WI38 (cell line): ENCODE data around the gene TCHP.

Source experiments
- H3K4me3 ChIP-seq: 2 replicates; pipeline ENCODE4 v1.5.1; 2011; ENCODE audit warnings: low read depth, mild to moderate bottlenecking, control low read depth, low read length
- TF ChIP-seq, protein P1 (sequence below): IDR thresholded peaks from 2 replicates; pipeline ENCODE4 v1.5.1; 2012; ENCODE audit warnings: low read depth, mild to moderate bottlenecking, control low read depth, low read length

The TCHP gene

DNA sequence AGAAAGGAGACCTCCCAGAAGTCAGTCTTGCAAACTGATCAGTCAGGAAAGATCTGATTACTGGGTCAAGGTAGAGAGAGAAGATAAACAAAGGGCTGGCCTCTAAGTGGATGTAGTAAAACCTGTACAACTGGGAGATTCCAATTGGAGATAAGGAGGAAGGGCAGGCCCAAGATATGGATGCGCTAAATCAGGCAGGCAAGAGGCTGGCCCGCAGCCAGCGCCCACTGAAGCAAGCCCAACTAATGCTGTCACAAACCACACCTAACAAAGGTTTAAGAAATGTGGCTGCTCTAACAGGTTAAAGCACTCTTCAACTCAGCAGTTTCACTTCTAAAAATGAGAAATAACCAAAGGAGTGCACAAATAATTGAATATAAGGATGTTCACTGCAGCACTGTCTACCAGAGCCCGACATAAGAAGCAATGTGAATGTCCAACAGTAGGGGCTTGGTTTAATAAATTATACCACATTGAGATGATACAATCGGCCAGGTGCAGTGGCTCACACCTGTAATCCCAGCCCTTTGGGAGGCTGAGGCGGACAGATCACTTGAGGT, 24.4 kb upstream of the TCHP start:
- H3K4me3 ChIP-seq: no peak overlapping the region

DNA sequence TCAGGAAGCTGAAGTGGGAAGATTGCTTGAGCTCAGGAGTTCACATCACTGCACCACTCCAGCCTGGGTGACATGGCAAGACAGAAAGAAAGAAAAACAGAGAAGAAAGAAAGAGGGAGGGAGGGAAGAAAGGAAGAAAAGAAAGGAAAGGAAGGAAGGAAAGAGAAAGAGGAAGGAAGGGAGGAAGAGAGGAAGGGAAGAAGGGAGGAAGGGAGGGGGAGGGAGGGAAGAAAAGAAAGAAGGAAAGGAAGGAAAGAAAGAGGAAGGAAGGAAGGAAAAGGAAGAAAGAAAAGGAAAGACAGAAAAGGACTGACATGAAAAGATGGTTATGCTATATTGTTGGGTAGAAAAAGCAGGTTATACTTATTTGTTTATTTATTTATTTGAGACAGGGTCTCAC, 23.7 kb upstream of the TCHP start:
- TF ChIP-seq, protein P1, sequence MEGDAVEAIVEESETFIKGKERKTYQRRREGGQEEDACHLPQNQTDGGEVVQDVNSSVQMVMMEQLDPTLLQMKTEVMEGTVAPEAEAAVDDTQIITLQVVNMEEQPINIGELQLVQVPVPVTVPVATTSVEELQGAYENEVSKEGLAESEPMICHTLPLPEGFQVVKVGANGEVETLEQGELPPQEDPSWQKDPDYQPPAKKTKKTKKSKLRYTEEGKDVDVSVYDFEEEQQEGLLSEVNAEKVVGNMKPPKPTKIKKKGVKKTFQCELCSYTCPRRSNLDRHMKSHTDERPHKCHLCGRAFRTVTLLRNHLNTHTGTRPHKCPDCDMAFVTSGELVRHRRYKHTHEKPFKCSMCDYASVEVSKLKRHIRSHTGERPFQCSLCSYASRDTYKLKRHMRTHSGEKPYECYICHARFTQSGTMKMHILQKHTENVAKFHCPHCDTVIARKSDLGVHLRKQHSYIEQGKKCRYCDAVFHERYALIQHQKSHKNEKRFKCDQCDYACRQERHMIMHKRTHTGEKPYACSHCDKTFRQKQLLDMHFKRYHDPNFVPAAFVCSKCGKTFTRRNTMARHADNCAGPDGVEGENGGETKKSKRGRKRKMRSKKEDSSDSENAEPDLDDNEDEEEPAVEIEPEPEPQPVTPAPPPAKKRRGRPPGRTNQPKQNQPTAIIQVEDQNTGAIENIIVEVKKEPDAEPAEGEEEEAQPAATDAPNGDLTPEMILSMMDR: no peak
- H3K4me3 ChIP-seq: no peak overlapping the region

More for the DNA sequence above, 24.4 kb upstream of the TCHP start:
- TF ChIP-seq, protein P1: no peak

DNA sequence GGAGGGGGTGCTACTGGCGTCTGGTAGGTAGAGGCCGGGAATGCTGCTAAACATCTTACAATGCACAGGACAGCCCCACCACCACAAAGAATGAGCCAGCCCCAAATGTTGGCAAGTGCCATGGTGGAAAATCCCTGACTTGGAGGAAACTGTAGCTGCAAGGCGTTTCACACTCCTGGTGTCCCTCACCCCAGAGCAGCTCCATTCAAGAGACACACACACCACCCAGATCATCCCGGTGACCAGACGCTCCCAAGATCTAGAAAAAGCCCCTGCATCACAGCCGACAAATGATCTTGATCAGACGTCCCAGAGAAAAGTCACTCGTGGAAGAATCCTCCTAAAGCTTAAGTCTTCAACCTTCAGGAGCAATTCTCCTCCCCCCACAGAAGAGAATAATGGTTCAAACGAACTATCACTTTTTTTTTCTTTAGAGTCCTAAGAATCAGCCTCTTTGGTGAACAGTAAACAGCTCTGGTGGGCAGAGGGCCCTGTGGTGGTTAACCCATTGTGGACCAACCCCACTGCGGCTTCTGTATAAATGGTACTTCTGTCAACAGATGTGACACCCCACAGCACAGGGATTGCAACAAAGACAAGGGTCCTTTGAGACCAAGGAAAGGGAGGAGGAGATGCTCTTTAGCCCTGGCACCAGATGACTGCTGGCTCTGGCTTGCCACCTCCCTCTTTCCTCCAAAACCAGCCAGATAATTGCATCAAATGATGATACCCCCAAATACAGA, 22.4 kb upstream of the TCHP start:
- TF ChIP-seq, protein P1: no peak
- no peak overlapping the region for H3K4me3 ChIP-seq

DNA sequence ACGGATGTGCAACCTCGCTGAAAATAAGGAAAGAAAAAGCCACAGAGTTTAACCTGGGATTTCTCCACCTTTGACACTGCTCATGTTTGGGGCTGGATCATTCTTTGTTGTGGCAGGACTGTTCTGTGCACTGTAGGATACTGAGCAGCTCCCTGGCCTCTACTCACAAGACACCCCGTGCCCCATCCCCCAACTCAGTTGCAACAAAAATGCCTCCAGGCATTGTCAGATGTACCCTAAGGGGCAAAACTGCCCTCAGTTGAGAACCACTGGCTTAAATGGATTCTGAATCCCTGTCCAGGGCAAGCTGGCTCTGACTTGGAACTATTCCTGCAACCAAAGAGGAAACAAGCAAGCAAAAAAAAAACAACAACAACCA, 21.8 kb upstream of the TCHP start:
- TF ChIP-seq, protein P1: no peak

DNA sequence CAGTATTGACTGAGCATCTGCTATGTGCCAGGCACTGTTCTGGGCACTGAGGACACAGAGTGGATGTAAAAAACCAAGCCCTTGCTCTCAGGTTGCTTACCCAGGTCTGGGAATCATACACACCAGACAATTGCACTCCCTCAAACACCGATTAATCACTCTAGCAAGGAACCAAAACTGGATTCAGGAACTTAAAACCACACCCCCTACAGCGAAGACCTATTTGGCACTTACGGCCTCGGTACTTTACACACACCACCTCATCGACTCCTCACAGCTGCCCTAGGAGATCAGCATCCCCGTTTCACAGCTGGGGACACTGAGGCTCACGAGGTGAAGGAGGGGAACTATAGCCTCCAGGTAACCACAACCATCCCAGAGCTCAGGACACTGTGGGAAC, 21.3 kb upstream of the TCHP start:
- peak overlapping the region; percentile 93 for H3K4me3 ChIP-seq
- TF ChIP-seq, protein P1: no peak

More for the DNA sequence above, 21.8 kb upstream of the TCHP start:
- no peak overlapping the region for H3K4me3 ChIP-seq

DNA sequence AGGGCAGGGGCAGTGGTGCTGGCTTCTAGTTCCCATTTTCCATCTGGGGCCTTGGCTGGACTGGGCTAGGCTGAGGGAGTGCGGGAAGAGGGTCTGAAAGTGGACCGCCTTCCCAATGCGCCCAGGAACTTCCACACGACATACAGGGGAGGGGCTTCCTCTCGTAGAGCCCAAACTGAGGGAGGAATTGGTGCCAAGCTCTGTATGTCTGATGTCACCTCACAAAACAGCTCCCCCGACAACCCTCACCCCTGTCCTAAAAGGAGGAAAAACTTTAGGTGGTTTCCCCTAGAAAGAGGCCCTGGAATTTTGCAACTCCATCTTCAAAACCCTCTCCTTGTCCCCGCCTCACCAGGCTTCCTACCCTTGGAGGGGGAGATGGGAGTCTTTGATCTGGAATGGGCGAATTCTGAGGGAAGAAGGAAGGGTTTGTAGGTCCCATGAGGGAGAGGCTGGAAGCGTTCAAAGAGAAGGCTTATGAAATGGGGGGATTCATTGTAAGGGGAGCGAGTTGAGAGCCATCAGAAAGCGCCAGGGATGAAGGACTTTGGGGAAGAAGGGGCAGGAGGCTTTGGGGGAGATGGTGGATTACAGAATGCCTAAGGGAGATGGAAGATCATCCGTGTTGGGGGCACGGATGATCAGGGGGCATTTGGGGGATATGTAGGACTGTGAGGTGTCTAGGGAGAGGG, 20.6 kb upstream of the TCHP start:
- TF ChIP-seq, protein P1: no peak
- peak overlapping the region; percentile 93 for H3K4me3 ChIP-seq
